ENCODE data around the gene DLG2.

GRCh38 chr11:84103096-84103495 lies 1524.0 kb downstream of the DLG2 start:
- no peak for TF ChIP-seq POLR2A (IDR thresholded peaks at IDR 0.05; ENCODE audit: low read depth, low read length)
- TF ChIP-seq CTCF (conservative IDR thresholded peaks at IDR 0.05; ENCODE audit: low read depth, low read length), result no peak
- TF ChIP-seq FOS (IDR thresholded peaks at IDR 0.05; ENCODE audit: low read depth, low read length), result no peak
- no peak for TF ChIP-seq MXI1 (IDR thresholded peaks at IDR 0.05; ENCODE audit: borderline replicate concordance, low read depth, low read length)
- TF ChIP-seq ELK1 (IDR thresholded peaks at IDR 0.05; ENCODE audit: borderline replicate concordance, low read depth, low read length), result no peak

Data from IMR-90 (cell line).